Endometrium (tissue), 2 donors: Measurements from ENCODE around the gene PVALB.
"Not testable (repeated sequence)": the region's sequence is repeated elsewhere in the genome, so short reads cannot be mapped to it uniquely, and the experiment has no call there.

Experiments used
- FAIRE-seq: peaks from 2 replicates; lab custom pipeline; 2012; peaks lifted over from hg19 to GRCh38; lab: Jason Lieb, UNC
- donor health status: control.
- donor health status: control.

The PVALB gene

GRCh38 chr22:36756746-36757655, 59.8 kb downstream of the PVALB start:
- no peak for FAIRE-seq

GRCh38 chr22:36756031-36756430, 60.8 kb downstream of the PVALB start:
- FAIRE-seq: no peak

GRCh38 chr22:36755316-36755715, 61.5 kb downstream of the PVALB start:
- no peak for FAIRE-seq

- FAIRE-seq: not testable (repeated sequence)
Observed at GRCh38 chr22:36754881-36755280, 62.0 kb downstream of the PVALB start.

GRCh38 chr22:36753916-36754315, 62.9 kb downstream of the PVALB start:
- no peak for FAIRE-seq

- FAIRE-seq: no peak
Observed at GRCh38 chr22:36753120-36753802, 63.6 kb downstream of the PVALB start.
